8988T (cell line): ENCODE measurements around the gene SEMA4A.
A peak's percentile ranks its signal among the peaks of the same experiment; 100 is the strongest.
"Not testable (repeated sequence)": the region's sequence is repeated elsewhere in the genome, so short reads cannot be mapped to it uniquely, and the experiment has no call there.

Source experiments
- DNase-seq: peaks from one replicate; pipeline ENCODE4 v3.0.0; 2011

Gene SEMA4A

GRCh38 chr1:156119503-156120209 lies 33.7 kb upstream of the SEMA4A start:
- DNase-seq, result no peak

- no peak for DNase-seq
These were observed 33.1 kb upstream of the SEMA4A start for GRCh38 chr1:156120318-156120717.

GRCh38 chr1:156121005-156121404 lies 32.4 kb upstream of the SEMA4A start:
- DNase-seq, result not testable (repeated sequence)

GRCh38 chr1:156121457-156121856 lies 31.9 kb upstream of the SEMA4A start:
- DNase-seq, result no peak

DNA sequence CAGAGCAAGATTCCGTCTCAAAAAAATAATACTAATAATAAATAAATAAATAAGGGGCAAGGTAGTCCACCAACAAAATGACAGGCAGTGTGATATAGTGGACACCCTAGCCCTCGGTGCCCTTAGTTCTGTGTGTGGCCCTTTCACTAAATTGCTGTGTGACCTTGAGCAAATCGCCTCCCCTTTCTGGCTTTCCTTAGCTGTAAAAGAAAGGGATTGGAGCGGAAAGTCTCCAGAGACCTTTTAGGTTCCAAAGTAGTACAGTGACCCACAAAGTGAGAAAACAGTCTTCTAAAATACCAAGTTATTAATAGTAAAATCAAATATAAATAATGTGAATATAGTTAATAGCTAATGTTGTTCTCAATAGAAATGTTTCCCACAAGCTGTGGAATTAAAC lies 31.3 kb upstream of the SEMA4A start:
- DNase-seq, result no peak

GRCh38 chr1:156122519-156123355 lies 30.6 kb upstream of the SEMA4A start:
- DNase-seq, result no peak

- no peak for DNase-seq
These were observed 29.8 kb upstream of the SEMA4A start for GRCh38 chr1:156123356-156124196.

- DNase-seq, result no peak
These were observed 28.6 kb upstream of the SEMA4A start for GRCh38 chr1:156124557-156125483.

DNA sequence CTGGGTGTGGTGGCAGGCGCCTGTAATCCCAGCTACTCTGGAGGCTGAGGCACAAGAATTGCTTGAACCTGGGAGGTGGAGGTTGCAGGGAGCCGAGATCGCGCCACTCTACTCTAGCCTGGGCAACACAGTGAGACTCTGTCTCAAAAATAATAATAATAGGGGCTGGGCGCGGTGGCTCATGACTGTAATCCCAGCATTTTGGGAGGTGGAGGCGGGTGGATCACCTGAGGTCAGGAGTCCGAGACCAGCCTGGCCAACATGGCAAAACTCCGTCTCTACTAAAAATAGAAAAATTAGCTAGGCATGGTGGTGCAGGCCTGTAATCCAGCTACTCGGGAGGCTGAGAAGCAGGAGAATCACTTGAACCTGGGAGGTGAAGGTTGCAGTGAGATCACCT lies 27.8 kb upstream of the SEMA4A start:
- DNase-seq, result not testable (repeated sequence)

GRCh38 chr1:156126043-156126629 lies 27.2 kb upstream of the SEMA4A start:
- DNase-seq, result no peak

DNA sequence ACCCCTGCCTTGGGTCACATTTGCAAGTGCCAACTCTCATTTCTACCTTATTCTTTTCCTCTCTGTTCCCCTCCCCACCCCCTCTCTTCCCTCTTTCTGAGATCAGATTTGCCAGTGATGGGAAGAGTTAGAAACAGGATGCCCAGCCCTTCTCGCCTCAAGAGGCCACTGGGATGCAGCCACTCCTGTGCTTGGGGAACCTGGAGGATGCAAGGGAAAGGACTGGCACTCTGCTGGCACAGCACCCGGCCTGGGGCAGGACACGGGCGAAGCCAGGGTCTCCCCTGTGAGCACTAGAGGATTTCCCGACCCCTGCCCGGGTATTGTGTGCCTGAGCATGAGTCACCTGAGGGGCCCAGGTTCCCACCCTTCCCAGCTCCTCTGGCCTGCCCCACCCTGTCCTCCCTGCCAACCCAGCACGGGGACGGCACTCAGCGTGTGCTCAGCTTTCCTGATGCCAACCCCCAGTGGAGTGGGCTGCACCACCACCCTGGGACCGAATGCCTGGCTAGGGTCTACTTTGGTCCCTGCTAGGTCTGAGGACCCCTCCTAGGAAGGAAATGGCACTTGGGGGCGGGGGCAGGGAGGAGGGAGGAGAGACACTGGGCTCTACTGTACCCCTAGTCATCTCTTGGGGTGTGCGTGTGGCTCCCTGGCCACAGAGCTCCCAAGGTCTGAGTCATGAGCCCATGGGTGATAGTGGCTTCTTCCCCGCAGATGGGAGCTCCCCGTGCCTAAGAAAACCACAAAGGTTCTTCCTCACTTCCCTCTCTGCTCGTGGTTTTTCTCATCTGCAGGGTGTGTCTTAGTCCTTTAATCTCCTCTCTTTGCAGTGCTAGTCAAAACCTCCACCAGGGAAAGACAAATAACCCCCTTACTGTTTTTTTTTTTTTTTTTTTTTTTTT lies 26.5 kb upstream of the SEMA4A start:
- no peak for DNase-seq

DNA sequence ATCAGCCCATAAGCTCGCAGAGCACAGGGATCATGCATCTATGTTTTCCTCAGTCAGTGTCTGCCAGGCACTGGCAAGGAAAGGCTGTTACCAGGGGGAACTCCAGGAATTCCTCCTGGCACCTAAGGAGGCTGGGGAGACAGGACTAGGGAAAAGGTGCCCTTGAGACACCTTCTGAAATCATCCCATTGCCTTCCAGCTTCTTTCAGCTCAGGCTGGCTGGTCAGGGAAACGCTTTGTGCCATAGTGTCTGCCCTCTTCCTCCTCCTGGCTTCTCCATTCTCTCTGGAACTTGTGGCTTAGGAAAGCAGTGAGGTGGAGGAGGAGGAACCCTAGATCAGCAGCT lies 25.1 kb upstream of the SEMA4A start:
- no peak for DNase-seq

GRCh38 chr1:156128654-156129597 lies 24.5 kb upstream of the SEMA4A start:
- no peak for DNase-seq

- DNase-seq, result peak; percentile 73
These were observed 23.5 kb upstream of the SEMA4A start for GRCh38 chr1:156129687-156130577.

DNA sequence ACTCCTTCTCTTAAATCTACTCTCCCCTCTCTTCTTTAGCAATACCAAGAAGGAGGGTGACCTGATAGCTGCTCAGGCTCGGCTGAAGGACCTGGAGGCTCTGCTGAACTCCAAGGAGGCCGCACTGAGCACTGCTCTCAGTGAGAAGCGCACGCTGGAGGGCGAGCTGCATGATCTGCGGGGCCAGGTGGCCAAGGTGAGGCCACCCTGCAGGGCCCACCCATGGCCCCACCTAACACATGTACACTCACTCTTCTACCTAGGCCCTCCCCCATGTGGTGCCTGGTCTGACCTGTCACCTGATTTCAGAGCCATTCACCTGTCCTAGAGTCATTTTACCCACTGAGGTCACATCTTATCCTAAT lies 22.8 kb upstream of the SEMA4A start:
- DNase-seq, result no peak

DNA sequence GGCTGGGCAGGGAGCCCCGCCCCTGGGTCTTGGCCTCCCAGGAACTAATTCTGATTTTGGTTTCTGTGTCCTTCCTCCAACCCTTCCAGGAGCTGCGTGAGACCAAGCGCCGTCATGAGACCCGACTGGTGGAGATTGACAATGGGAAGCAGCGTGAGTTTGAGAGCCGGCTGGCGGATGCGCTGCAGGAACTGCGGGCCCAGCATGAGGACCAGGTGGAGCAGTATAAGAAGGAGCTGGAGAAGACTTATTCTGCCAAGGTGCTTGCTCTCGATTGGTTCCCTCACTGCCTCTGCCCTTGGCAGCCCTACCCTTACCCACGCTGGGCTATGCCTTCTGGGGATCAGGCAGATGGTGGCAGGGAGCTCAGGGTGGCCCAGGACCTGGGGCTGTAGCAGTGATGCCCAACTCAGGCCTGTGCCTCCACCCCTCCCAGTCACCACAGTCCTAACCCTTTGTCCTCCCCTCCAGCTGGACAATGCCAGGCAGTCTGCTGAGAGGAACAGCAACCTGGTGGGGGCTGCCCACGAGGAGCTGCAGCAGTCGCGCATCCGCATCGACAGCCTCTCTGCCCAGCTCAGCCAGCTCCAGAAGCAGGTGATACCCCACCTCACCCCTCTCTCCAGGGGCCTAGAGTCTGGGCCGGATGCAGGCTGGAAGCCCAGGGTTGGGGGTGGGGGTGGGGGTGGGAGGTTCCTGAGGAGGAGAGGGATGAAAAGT lies 18.5 kb upstream of the SEMA4A start:
- DNase-seq, result no peak

- DNase-seq, result no peak
These were observed 17.2 kb upstream of the SEMA4A start for GRCh38 chr1:156135930-156136871.
